Heart right ventricle (tissue), 16 donors: Measurements from ENCODE around the gene NHSL1. TPM values are rescaled to one million over a fixed set of nuclear protein-coding genes. Genes with fewer than 3 reads are reported as not detected.

Experiments
- ATAC-seq, 8 donors: fragments of 200-7000 bp; cut with Tn5 transposase; one replicate each; pipeline ENCODE4 v1.9.1; 2020; ENCODE audit warnings: mild to moderate bottlenecking in 8 of 8, moderate library complexity in 8 of 8, moderate number of reproducible peaks in 1 of 8
- DNase-seq, 2 donors: peaks; one replicate each; pipeline ENCODE4 v3.0.0-alpha.2; 2020
- H3K27ac ChIP-seq, 10 donors: fragments of 200-600 bp; sonication (generic) in 2 of 10; one replicate each; pipeline versions ENCODE4 v1.5.0 to v1.8.0; 2020 to 2022; ENCODE audit warnings: mild to moderate bottlenecking in 3 of 10
- H3K27me3 ChIP-seq, 7 donors: fragments of 200-600 bp; one replicate each; pipeline ENCODE4 v1.8.0; 2021 to 2022; ENCODE audit warnings: mild to moderate bottlenecking in 2 of 7
- H3K36me3 ChIP-seq, 9 donors: fragments of 200-600 bp; sonication (generic) in 1 of 9; one replicate each; pipeline versions ENCODE4 v1.5.0 to v1.8.0; 2020 to 2022; ENCODE audit warnings: mild to moderate bottlenecking in 2 of 9
- H3K4me1 ChIP-seq, 9 donors: fragments of 200-600 bp; sonication (generic) in 1 of 9; one replicate each; pipeline versions ENCODE4 v1.5.0 to v1.8.0; 2020 to 2022; ENCODE audit warnings: mild to moderate bottlenecking in 4 of 9
- H3K4me3 ChIP-seq, 10 donors: fragments of 200-600 bp; sonication (generic) in 2 of 10; one replicate each; pipeline versions ENCODE4 v1.5.0 to v1.8.0; 2020 to 2022; ENCODE audit warnings: mild to moderate bottlenecking in 7 of 10, moderate library complexity in 2 of 10
- H3K9me3 ChIP-seq, 11 donors: fragments of 200-600 bp in 10 of 11; sonication (generic) in 2 of 11; one replicate each; pipeline versions ENCODE4 v1.5.0 to v1.8.0; 2013 to 2022; ENCODE audit warnings: mild to moderate bottlenecking in 2 of 11, control low read depth in 1 of 11, moderate library complexity in 1 of 11
- CTCF ChIP-seq, 9 donors: fragments of 200-600 bp; sonication (generic) in 2 of 9; IDR thresholded peaks; one replicate each; pipeline versions ENCODE4 v1.5.0 to v1.8.0; 2021 to 2022; ENCODE audit warnings: antibody characterized with exemption in 9 of 9, mild to moderate bottlenecking in 5 of 9, moderate library complexity in 1 of 9
- WGBS, 2 donors: extraction: QIAGEN DNeasy Blood & Tissue Kit; methylation state at CpG; one replicate each; pipeline ENCODE4 v1.1.7; 2013; ENCODE audit warnings: inconsistent platforms in 1 of 2; 5-methylcytosine and 5-hydroxymethylcytosine counted together
- intact Hi-C, 10 donors: fragments of 100-400 bp; cut with DNase I; formaldehyde crosslinking; loops; one replicate each; pipeline versions ENCODE4 v1.11.1 to v1.14.2; 2022
- polyA plus RNA-seq, 2 donors: library from polyadenylated mRNA; stranded (reverse); fragments of 200-250 nt; gene quantifications; one replicate each; pipeline ENCODE4 v1.2.3, GENCODE V29; 2013
- total RNA-seq, 10 donors: library from RNA; stranded (reverse); fragmentation: NEBNext Ultra II Directional in 3 of 10; extraction: Animal tissue kit (Norgen Biotek cat#: 25700) in 3 of 10; gene quantifications; one replicate each; pipeline versions ENCODE4 v1.2.1 to v1.2.4, GENCODE V29; 2021 to 2023
- donor health status: Arrhythmogenic right ventricular cardiomyopathy.
- donor health status: ischemic (EF 13 %, LVEDD 7.1; RV severe dilation, severe dysfunction).
- donor health status: healthy with polysubstance abuse.
- donor health status: DM: no; HTN: yes; CAD: no.
- donor health status: DM: no; HTN: no; CAD: no.
- donor health status: ischemic (EF 25% LVEDD 6.9; RV normal size, moderate dysfunction).
- donor health status: ischemic (EF 25% LVEDD 5.7; RV mildly dilated, moderate dysfunction).
- donor health status: healthy.
- donor health status: DM: yes; HTN: yes; CAD: no.
- donor health status: Ischemic cardiomyopathy.
- donor health status: ischemic (EF 35%, LVEDD 5.7; RV mildly dilated, moderate dysfunction).
- donor health status: nonischemic (EF 11% LVEDD 7.7; RV severe dilation, severe dysfunction).
- donor health status: DM: yes; HTN: yes; CAD: no.
- donor health status: PGD.
- donor health status: ischemic (EF 29% LVEDD 5.4; RV normal size, mild dysfunction).
- donor health status: nonischemic (EF 23%, LVEDD 6.1; RV moderate dilation, normal function).

Gene NHSL1
- total and polyA plus RNA-seq, 12 donors: 5.0 to 97.4 (median 74.7) TPM

DNA sequence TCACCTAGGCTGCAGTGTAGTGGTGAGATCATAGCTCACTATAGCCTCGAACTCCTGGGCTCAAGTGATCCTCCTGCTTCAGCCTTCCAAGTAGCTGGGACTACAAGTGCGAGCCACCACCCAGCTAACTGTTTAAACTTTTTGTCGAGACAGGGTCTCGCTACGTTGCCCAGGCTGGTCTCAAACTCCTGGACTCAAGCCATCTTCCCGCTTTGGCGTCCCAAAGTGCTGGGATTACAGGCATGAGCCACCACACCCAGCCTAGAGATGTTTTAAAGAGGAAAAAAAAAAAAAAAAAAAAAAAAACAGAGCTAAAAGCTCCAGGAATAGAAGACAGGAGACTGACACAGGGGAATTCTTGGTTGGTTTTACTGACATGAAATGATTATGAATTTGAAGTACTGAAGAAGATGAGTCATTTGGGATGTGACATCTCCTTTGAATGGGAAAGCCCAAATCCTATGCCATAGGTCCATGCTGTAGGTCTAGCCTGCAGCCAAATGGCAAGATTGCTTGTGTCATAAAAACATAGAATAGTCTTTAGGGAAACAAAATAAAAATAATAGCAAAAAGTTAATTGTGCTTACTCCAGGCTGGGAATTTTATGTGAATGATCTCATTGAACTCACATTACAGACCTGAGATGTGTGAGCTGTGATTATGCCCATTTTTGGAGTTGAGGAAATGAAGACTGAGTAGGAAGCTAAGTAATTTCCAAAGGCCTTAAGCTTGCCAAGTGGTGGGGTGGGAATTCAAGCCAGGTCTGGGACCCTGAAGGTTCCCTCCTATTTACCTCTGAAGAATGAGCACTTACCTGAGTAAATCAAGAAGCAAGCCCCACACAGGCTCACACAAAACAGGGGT is 24.3 kb upstream of the NHSL1 start:
- Histone ChIP-seq H3K4me1 (peaks cover 0 to 78% (median 42%) of the 10 kb centered on the region in 9 donors), H3K4me3 (no peak overlapping the region), H3K36me3 (no peaks in the 10 kb centered on the region), H3K27me3 (no peaks in the 10 kb centered on the region), H3K27ac (no peak overlapping the region), H3K9me3 (no peaks in the 10 kb centered on the region)
- intact Hi-C loops: loop anchor here in 1 of 10 donors (10.0 kb wide), 1 partner anchor 409 kb away; no protein-coding TSS in a partner anchor
- WGBS, 2 donors: 79 to 80% methylated on average over 7 of the region's 7 CpGs
- DNase-seq: no peak
- no peak for TF ChIP-seq CTCF (IDR thresholded peaks at IDR 0.05)
- ATAC-seq: no peak

- Histone ChIP-seq H3K27me3 (no peaks in the 10 kb centered on the region), H3K4me1 (peaks cover 0 to 68% (median 42%) of the 10 kb centered on the region in 9 donors), H3K36me3 (no peaks in the 10 kb centered on the region), H3K27ac (peak overlapping the region in 2 of 10 donors; percentile 30 to 60), H3K4me3 (no peak overlapping the region), H3K9me3 (peaks cover 0 to 5% (median 0%) of the 10 kb centered on the region in 11 donors)
- DNase-seq (no peak), ATAC-seq (no peak)
- 84 to 85% methylated on average over 4 of the region's 4 CpGs for WGBS, 2 donors
- TF ChIP-seq CTCF (IDR thresholded peaks at IDR 0.05): no peak
- intact Hi-C loops: loop anchor here in 1 of 10 donors (10.0 kb wide), 1 partner anchor 408 kb away; no protein-coding TSS in a partner anchor
These were observed 23.3 kb upstream of the NHSL1 start for GRCh38 chr6:138522611-138523010.

DNA sequence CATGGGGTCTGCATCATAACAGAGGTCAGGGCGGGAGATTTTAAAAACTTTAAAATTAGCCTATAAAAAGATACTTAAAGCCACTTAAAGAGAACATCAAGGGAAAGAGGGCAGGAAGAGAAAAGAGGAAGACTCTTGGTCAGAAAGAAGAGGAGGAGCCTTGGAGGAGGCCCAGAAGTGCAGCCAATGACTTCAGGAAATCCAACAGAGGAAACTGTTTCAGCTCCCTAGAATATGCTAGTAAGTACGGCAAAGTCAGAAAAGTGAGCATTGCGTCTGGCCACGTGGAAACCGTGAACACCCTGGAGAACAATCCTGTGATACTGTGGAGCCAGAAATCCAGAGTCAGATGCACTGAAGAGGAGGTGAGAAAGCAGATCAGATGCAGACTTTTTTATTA is 22.5 kb upstream of the NHSL1 start:
- Histone ChIP-seq H3K9me3 (peaks cover 0 to 6% (median 0%) of the 10 kb centered on the region in 11 donors), H3K36me3 (no peaks in the 10 kb centered on the region), H3K27me3 (no peaks in the 10 kb centered on the region), H3K27ac (peak overlapping the region in 3 of 10 donors; percentile 29 to 60 (median 30)), H3K4me3 (no peak overlapping the region), H3K4me1 (peaks cover 0 to 62% (median 40%) of the 10 kb centered on the region in 9 donors)
- DNase-seq (peak in 1 of 2 donors; percentile 28), ATAC-seq (peak in 5 of 8 donors; percentile 33 to 58 (median 52))
- WGBS, 2 donors: 55% methylated on average over 5 of the region's 5 CpGs
- intact Hi-C loops: loop anchor here in 1 of 10 donors (10.0 kb wide), 1 partner anchor 407 kb away; no protein-coding TSS in a partner anchor
- TF ChIP-seq CTCF (IDR thresholded peaks at IDR 0.05): no peak

DNA sequence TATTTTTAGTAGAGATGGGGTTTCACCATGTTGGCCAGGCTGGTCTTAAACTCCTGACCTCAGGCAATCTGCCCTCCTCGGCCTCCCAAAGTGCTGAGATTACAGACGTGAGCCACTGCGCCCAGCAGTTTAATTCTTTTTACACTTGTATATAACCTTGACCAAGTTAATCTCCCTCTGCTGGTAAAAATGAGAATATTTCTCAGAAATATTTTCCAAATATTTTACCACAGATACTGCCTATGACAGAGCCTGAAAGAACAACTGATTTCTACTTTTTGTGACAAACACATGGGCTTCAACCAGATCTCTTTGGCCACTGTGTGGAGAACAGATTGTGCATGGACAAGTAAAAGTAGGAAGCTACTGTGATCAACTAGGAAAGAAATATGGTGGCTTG is 21.2 kb upstream of the NHSL1 start:
- DNase-seq: no peak
- Histone ChIP-seq H3K36me3 (no peaks in the 10 kb centered on the region), H3K27me3 (no peaks in the 10 kb centered on the region), H3K9me3 (peaks cover 0 to 6% (median 0%) of the 10 kb centered on the region in 11 donors), H3K4me1 (peaks cover 0 to 67% (median 36%) of the 10 kb centered on the region in 9 donors), H3K27ac (no peak overlapping the region), H3K4me3 (no peak overlapping the region)
- intact Hi-C loops: loop anchor here in 1 of 10 donors (10.0 kb wide), 1 partner anchor 406 kb away; no protein-coding TSS in a partner anchor
- peak in 8 of 9 donors; percentile 15 to 46 (median 44) for TF ChIP-seq CTCF (IDR thresholded peaks at IDR 0.05)
- peak in 1 of 8 donors; percentile 45 for ATAC-seq
- 49 to 50% methylated on average over 3 of the region's 3 CpGs for WGBS, 2 donors
